Fibroblast of villous mesenchyme (primary cell): ENCODE data around the gene KIF11. TPM values are rescaled to one million over a fixed set of nuclear protein-coding genes. Genes with fewer than 3 reads are reported as not detected.
A peak's percentile ranks its signal among the peaks of the same experiment; 100 is the strongest.

ENCODE experiments used
- DNase-seq: peaks from one replicate; pipeline ENCODE4 v3.0.0-alpha.2; 2010; ENCODE audit warnings: low read depth
- H3K4me3 ChIP-seq: 2 replicates; pipeline ENCODE4 v1.5.1; 2011; ENCODE audit warnings: low read depth, mild to moderate bottlenecking, low read length
- CTCF ChIP-seq: IDR thresholded peaks from 2 replicates; pipeline ENCODE4 v1.5.1; 2012; ENCODE audit warnings: low read depth, mild to moderate bottlenecking, low read length; ENCODE audit not compliant: insufficient read depth
- total RNA-seq: library from RNA; depleted of rRNA; stranded (reverse); fragments of >200 nt; gene quantifications from 2 replicates; pipeline ENCODE4 v1.2.3, GENCODE V29; 2012

The KIF11 gene
- 11.9 and 20.7 TPM in 2 replicates for total RNA-seq

- peak within 1 kb of the TSS; percentile 88 for H3K4me3 ChIP-seq
- TF ChIP-seq CTCF, result no peak
- peak; percentile 98 for DNase-seq
Measured at GRCh38 chr10:92592761-92593618, at the start of gene KIF11. Gene KIF11, plus strand, starts transcription at chr10:92593130. Its CDS starts 246 bp downstream, at chr10:92593376.

- DNase-seq, result peak; percentile 7
- TF ChIP-seq CTCF, result no peak
- no peak overlapping the region for H3K4me3 ChIP-seq
Measured at GRCh38 chr10:92544296-92544695, 48.6 kb upstream of the KIF11 start.

- TF ChIP-seq CTCF, result no peak
- DNase-seq, result no peak
- no peak overlapping the region for H3K4me3 ChIP-seq
Measured at GRCh38 chr10:92545556-92545955, 47.4 kb upstream of the KIF11 start.

- no peak for DNase-seq
Measured at GRCh38 chr10:92547676-92548075, 45.3 kb upstream of the KIF11 start.

GRCh38 chr10:92550924-92551323 lies 42.0 kb upstream of the KIF11 start:
- TF ChIP-seq CTCF, result peak; percentile 6
- no peak overlapping the region for H3K4me3 ChIP-seq
- DNase-seq, result no peak

More at GRCh38 chr10:92547676-92548075, 45.3 kb upstream of the KIF11 start:
- H3K4me3 ChIP-seq, result no peak overlapping the region
- no peak for TF ChIP-seq CTCF

GRCh38 chr10:92552310-92552709 lies 40.6 kb upstream of the KIF11 start:
- peak; percentile 29 for TF ChIP-seq CTCF
- no peak overlapping the region for H3K4me3 ChIP-seq
- no peak for DNase-seq

GRCh38 chr10:92553959-92554358 lies 39.0 kb upstream of the KIF11 start:
- TF ChIP-seq CTCF, result no peak
- no peak overlapping the region for H3K4me3 ChIP-seq
- no peak for DNase-seq
